ENCODE data around the gene TSPO2.

- TF ChIP-seq CTCF (IDR thresholded peaks at IDR 0.05; ENCODE audit: insufficient read depth, low read depth, low read length) (no peak), EZH2 (IDR thresholded peaks at IDR 0.05; ENCODE audit: insufficient read depth, low read length) (no peak)
These were observed 5.0 kb downstream of the TSPO2 start for GRCh38 chr6:41047306-41047705.
